Left ventricle myocardium inferior (tissue), 1 donor: ENCODE measurements around the gene NME9. TPM values are rescaled to one million over a fixed set of nuclear protein-coding genes. Genes with fewer than 3 reads are reported as not detected.

ENCODE experiments used
- DNase-seq: peaks from one replicate; pipeline ENCODE4 v3.0.0-alpha.2; 2020
- H3K27ac ChIP-seq: fragments of 200-600 bp; replicated peaks from 2 replicates; pipeline ENCODE4 v1.8.0; 2021
- H3K27me3 ChIP-seq: fragments of 200-600 bp; 2 replicates; pipeline ENCODE4 v1.8.0; 2021; ENCODE audit warnings: low read depth
- H3K36me3 ChIP-seq: fragments of 200-600 bp; 2 replicates; pipeline ENCODE4 v1.8.0; 2021
- H3K4me1 ChIP-seq: fragments of 200-600 bp; 2 replicates; pipeline ENCODE4 v1.8.0; 2021
- H3K4me3 ChIP-seq: fragments of 200-600 bp; 2 replicates; pipeline ENCODE4 v1.8.0; 2021; ENCODE audit warnings: mild to moderate bottlenecking, moderate library complexity
- H3K9me3 ChIP-seq: fragments of 200-600 bp; replicated peaks from 2 replicates; pipeline ENCODE4 v1.8.0; 2021
- intact Hi-C: fragments of 100-400 bp; cut with micrococcal nuclease; formaldehyde crosslinking; loops from one replicate; pipeline ENCODE4 v1.11.0; 2022
- total RNA-seq: library from RNA; stranded (reverse); fragmentation: NEBNext Ultra II Directional; extraction: Animal tissue kit (Norgen Biotek cat#: 25700); gene quantifications from one replicate; pipeline ENCODE4 v1.2.1, GENCODE V29; 2021
- TF ChIP-seq, protein P1 (sequence below): fragments of 200-600 bp; IDR thresholded peaks from 2 replicates; pipeline ENCODE4 v1.8.0; 2021; ENCODE audit warnings: antibody characterized with exemption, mild to moderate bottlenecking, borderline replicate concordance
- donor health status: DM: no; HTN: yes; CAD: no; lungs with severe emphysema.

The NME9 gene
- total RNA-seq, 1 donor from 2014 or later: not detected

DNA sequence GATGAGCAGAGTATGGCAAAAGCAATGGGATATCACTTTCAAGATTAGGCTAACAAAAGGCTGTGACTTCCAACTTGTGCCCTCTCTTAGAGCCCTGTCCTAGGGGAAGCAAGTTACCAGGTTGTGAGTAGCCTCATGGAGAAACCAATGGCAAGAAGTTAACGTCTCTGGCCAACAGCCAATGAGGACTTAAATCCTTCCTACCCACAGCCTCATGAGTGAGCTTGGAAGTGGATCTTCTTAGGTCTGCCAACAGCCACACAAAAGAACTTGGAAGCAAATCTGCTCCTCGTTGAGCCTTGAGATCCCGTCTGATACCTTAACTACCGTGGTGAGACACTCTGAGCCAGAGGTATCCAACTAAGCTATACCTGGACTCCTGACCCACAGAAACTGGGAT, 5.7 kb downstream of the NME9 start:
- no peak overlapping the region for H3K4me3 ChIP-seq
- no peaks in the 10 kb centered on the region for H3K9me3 ChIP-seq
- no peaks in the 10 kb centered on the region for H3K36me3 ChIP-seq
- no peaks in the 10 kb centered on the region for H3K27me3 ChIP-seq
- H3K4me1 ChIP-seq: peaks cover 14% of the 10 kb centered on the region
- no peak for DNase-seq
- TF ChIP-seq, protein P1, sequence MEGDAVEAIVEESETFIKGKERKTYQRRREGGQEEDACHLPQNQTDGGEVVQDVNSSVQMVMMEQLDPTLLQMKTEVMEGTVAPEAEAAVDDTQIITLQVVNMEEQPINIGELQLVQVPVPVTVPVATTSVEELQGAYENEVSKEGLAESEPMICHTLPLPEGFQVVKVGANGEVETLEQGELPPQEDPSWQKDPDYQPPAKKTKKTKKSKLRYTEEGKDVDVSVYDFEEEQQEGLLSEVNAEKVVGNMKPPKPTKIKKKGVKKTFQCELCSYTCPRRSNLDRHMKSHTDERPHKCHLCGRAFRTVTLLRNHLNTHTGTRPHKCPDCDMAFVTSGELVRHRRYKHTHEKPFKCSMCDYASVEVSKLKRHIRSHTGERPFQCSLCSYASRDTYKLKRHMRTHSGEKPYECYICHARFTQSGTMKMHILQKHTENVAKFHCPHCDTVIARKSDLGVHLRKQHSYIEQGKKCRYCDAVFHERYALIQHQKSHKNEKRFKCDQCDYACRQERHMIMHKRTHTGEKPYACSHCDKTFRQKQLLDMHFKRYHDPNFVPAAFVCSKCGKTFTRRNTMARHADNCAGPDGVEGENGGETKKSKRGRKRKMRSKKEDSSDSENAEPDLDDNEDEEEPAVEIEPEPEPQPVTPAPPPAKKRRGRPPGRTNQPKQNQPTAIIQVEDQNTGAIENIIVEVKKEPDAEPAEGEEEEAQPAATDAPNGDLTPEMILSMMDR: no peak
- intact Hi-C loops: no loop called here
- H3K27ac ChIP-seq: no peak overlapping the region

DNA sequence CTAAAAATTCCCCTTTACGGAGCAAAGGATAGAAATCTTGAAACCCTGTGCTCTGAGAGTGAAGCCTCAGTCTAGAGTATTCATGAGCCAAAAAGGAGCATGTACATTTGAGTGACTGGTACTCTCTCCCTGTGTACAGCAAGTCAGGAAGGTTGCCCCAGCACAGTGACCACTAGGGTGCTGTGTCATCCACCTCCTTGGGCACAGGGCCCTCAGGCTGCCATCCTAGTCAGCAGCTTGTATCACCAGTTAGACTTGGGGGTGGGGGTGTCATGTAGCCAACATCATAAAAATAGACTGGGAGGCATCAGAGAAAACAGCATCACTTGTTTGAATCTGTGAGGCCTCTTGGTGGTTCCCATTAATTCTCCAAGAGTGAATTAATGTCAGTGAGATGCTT, 12.0 kb downstream of the NME9 start:
- Histone ChIP-seq H3K4me1 (no peaks in the 10 kb centered on the region), H3K9me3 (no peaks in the 10 kb centered on the region), H3K27me3 (no peaks in the 10 kb centered on the region), H3K36me3 (no peaks in the 10 kb centered on the region), H3K4me3 (no peak overlapping the region), H3K27ac (no peak overlapping the region)
- TF ChIP-seq, protein P1: no peak
- DNase-seq: no peak
- intact Hi-C loops: no loop called here

DNA sequence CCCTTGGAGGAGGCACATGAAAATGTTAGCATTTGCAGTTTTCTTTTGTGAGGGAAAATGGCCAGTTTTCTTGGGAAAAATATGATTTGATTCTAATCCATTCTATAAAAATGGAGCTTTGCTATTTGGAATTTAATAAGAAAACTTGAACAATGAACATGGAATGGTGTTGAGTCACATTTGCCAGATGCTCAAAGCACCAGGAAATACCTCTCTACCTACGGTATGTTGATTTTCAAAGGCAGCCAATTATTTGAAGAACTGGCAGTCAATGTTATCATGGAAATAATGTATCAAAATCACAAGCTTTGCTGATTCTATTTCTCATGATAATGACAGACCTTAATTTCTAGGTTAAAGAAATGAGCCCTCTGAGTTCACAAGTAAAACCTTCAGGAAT, 14.9 kb downstream of the NME9 start:
- Histone ChIP-seq H3K27ac (no peak overlapping the region), H3K36me3 (no peaks in the 10 kb centered on the region), H3K4me3 (no peak overlapping the region), H3K9me3 (peaks cover 10% of the 10 kb centered on the region), H3K4me1 (no peaks in the 10 kb centered on the region), H3K27me3 (peaks cover 2% of the 10 kb centered on the region)
- TF ChIP-seq, protein P1: no peak
- DNase-seq: no peak
- intact Hi-C loops: no loop called here

GRCh38 chr3:138310494-138310893, 19.2 kb downstream of the NME9 start:
- TF ChIP-seq, protein P1: no peak
- intact Hi-C loops: no loop called here
- DNase-seq: no peak
- H3K27ac ChIP-seq: no peak overlapping the region
- no peaks in the 10 kb centered on the region for H3K36me3 ChIP-seq
- peaks cover 33% of the 10 kb centered on the region for H3K9me3 ChIP-seq
- H3K4me1 ChIP-seq: no peaks in the 10 kb centered on the region
- H3K27me3 ChIP-seq: peaks cover 7% of the 10 kb centered on the region
- H3K4me3 ChIP-seq: no peak overlapping the region

- no peaks in the 10 kb centered on the region for H3K4me1 ChIP-seq
- H3K9me3 ChIP-seq: peaks cover 33% of the 10 kb centered on the region
- H3K36me3 ChIP-seq: no peaks in the 10 kb centered on the region
- TF ChIP-seq, protein P1: no peak
- no peak overlapping the region for H3K27ac ChIP-seq
- peaks cover 7% of the 10 kb centered on the region for H3K27me3 ChIP-seq
- intact Hi-C loops: no loop called here
- DNase-seq: no peak
- no peak overlapping the region for H3K4me3 ChIP-seq
Measured at GRCh38 chr3:138308783-138309182, 20.9 kb downstream of the NME9 start.

GRCh38 chr3:138307899-138308298, 21.8 kb downstream of the NME9 start:
- Histone ChIP-seq H3K9me3 (peaks cover 33% of the 10 kb centered on the region), H3K27me3 (peaks cover 7% of the 10 kb centered on the region), H3K4me1 (no peaks in the 10 kb centered on the region), H3K36me3 (no peaks in the 10 kb centered on the region), H3K27ac (no peak overlapping the region), H3K4me3 (no peak overlapping the region)
- DNase-seq: no peak
- TF ChIP-seq, protein P1: no peak
- intact Hi-C loops: no loop called here
